ENCODE measurements around the gene OBSCN.
"Not testable (repeated sequence)": the region's sequence is repeated elsewhere in the genome, so short reads cannot be mapped to it uniquely, and the experiment has no call there.

The OBSCN gene

DNA sequence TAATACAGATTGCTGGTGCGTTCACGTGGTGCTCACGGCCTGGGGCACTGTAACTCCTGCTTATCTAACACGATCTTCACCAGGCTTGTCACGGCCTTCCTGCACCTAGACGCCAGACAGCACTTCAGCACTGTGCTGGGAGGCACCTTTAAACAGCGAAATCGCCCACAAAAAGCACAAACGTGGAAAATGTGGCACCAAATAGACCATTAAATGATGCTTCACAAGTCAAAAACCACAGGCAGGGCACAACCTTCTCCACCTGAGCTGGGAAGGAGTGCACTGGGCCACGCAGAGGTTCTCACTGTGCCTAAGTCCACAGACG, 22.2 kb upstream of the OBSCN start:
- no peak for DNase-seq (ENCODE audit: low read depth)

DNA sequence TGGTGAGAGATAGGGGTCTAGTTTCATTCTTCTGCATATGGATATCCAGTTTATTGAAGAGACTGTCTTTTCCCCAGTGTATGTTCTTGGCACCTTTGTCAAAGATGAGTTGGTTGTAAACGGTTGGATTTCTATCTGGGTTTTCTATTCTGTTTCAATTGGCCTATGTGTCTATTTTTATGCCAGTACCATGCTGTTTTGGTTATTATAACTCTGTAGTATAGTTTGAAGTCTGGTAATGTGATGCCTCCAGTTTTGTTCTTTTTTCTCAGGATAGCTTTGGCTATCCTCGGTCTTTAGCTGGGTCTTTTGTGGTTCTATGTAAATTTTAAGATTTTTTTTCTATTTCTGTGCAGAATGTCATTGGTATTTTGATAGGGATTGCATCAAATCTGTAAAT, 19.6 kb upstream of the OBSCN start:
- not testable (repeated sequence) for DNase-seq (ENCODE audit: low read depth)

DNA sequence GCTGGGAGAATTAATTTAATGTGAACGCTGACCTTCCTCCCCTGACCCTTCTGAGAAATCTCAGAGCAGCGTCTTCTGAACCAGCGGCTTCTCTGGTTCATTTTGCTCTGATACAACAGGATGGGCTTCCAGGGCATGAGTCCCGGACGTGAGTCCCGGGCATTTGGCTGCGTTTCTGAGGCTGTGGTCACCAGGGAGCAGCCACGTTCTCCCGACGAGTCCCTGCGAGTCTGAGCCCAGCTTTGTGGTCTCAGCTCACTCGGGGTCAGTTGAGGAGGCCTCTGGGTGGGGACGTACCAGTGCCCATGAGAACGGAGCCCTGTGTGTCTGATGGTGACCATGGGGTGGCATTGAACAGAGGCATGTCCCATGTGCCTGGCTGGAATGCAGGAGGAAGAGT, 17.7 kb upstream of the OBSCN start:
- DNase-seq (ENCODE audit: low read depth), result no peak

DNA sequence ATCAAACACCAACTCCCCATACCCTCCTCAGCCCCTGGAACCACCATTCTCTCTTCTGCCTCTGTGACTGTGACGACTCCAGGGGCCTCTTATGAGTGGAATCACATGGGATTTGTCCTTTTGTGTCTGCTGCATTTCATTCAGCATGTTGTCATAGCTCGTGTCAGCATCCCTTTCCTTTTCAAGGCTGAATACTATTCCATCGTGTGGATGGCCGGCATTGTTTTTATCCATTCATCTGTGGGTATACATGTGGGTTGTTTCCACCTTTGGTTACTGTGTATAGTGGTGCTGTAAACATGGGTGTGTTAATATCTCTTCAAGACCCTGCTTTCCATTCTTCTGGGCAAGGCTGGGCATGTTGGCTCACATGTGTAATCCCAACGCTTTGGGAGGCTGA, 17.1 kb upstream of the OBSCN start:
- no peak for DNase-seq (ENCODE audit: low read depth)

DNA sequence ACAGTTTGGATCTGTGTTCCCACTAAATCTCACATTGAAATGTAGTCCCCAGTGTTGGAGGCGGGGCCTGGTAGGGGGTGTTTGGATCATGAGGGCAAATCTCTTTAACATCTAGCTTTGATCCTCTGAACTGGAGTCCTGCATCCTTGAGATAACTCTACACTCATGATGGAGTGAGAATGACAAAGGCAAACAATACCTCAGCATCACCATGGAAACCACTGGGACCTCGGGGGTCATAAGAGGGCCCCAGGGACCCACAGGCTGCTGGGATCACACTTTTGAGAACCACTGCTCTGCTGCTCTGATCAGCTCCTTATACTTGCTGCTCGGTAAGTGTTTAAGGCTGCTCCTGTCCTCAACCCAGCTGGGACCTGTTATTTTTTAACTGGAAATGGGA, 13.4 kb upstream of the OBSCN start:
- DNase-seq (ENCODE audit: low read depth), result no peak

DNA sequence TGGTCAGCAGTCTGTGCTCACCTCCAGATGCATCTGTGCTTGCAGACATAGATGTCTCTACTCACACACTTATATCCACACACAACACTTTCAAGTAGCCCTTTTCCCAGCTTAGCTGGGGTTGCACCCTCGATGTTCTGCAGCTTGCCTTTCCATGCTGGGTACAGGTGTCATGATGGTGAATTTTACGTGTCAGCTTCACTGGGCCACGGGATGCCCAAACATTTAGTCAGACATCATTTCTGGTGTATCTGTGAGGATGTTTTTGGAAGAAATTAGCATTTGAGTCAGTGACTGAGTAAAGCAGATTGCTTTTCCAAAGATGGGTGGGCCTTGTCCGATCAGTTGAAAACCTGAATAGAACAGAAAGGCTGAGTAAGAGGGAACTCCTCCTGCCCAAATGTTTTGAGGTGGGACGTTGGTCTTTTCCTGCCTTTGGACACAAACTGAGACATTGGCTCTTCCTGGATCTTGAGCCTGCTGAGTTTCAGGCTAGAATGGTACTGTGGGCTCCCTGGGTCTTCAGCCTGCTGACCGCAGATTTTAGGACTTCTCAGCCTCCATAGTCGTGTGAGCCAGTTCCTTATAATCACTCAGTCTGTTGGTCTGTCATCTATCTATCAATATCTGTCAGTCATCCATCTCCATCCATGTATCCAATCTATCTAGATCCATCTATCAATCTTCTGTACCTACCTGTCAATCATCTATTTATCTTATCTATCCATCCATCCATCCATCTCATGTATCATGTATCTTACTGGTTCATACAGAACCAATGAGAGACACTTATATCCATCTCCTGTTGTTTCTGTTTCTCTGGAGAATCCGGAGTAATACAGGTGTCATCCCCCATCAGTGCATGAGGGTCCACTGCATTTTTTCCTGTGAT, 12.7 kb upstream of the OBSCN start:
- DNase-seq (ENCODE audit: low read depth), result no peak

DNA sequence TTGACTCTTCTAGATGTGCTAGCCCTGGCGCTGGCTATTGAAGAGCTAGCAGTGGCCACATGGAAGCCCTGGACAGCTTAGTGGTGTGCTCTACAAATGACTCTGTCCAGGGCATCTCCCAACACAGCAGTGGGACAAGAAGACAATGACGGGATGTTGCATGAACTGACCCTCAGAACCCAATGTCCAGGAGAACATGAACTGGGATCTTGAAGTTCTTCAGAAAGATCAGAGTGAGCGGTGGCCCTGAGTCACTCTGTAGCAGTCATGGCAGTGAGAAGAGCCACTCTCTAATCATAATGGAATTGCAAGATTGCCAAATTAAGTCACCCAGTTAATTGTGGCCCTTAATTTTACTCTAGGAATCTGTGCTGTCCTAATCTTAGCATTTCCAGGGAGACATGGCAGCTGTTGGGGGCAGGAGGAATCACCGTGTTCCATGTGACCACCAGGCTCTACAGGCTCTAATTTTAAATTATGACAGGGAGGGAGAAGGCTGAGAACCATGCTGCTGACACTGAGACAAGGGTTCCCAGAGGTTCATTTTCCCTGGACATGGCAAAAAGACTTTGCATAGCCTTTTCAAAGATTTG, 10.2 kb upstream of the OBSCN start:
- no peak for DNase-seq (ENCODE audit: low read depth)

DNA sequence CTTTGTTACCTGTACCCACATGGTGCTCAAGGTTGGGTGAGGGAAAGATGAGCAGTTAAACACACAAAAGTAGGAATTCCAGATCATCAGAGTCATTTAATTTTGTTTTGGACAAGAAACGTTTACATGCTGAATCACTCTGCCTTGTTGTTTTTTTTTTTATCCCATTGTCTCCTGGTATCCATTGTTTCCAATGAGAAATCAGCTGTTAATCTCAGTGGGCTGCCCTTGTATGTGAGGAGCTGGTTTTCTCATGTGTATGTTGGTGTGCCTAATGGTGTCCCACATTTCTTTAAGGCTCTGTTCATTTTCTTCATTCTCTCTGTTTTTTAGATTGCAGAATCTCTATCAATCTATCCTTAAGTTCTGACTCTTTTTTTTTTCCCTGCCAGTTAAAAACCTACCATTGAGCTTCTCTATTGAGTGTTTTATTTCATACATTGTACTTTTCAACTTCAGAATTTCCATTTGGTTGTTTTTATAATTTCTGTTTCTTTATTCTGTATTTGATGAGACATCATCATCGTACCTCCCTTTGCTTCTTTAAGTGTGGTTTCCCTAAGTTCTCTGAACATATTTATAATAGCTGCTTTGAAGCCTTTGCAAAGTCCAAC, 8.8 kb upstream of the OBSCN start:
- no peak for DNase-seq (ENCODE audit: low read depth)

DNA sequence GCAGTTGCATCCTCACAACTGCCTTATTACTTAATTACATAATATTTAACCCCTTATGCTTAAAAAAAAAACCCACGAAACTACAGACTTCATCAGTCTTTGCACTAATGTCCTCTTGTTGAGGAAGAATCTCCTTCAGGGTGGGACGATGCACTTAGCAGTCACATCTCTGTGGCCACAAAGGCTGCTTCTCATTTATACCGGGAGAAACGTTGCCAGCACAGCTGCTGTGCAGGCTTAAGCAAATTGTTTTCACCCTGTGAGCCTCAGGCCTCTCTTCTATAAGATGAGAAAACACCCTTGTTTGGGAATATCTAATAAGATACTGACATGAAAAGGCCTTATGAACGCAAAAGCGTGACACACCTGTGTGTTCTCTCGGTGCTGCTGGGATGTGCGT, 2.9 kb upstream of the OBSCN start:
- DNase-seq (ENCODE audit: low read depth), result no peak

DNA sequence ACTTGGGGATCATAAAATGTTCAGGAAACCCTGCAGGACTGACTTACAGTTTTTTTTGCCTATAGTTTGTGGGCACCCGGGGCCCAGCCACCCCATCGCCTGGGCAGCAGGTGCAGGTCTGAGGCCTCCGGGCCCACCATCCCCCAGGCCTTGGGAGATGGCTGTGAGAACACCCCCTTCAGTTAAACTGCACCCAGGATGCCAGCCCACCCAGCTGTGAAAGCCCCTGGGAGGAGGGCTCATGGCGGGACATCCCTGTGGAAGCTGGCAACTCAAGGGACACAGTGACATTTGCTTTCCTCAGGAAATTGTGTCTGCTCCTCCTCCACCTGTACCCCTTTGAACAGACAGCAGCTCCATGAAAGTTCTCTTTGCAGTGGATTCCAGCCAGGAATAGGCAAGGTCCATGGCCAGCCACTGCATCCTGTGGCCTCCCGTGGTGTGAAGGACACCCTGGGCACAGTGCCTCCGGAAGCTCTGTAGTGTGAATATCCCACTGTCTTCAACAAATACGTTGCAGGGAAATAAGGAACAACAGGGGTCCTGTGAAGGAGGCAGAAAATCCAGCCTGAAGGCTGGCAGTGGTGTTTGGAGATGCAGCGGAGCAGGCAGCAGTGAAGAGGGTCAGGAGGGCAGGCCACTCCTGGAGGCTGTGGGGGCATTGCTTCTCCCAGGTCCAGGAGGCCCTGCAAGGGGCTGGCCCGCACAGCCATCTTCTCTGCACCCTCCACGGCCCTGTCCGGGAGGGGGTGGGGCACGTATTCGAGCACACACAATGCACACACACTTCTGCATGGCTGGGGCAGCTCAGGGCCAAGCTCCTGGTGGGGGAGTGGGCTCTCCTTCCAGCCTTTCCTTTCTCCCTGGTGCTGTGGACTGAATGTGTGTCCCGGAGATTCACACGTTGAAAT, 2.1 kb upstream of the OBSCN start:
- DNase-seq (ENCODE audit: low read depth), result no peak

DNA sequence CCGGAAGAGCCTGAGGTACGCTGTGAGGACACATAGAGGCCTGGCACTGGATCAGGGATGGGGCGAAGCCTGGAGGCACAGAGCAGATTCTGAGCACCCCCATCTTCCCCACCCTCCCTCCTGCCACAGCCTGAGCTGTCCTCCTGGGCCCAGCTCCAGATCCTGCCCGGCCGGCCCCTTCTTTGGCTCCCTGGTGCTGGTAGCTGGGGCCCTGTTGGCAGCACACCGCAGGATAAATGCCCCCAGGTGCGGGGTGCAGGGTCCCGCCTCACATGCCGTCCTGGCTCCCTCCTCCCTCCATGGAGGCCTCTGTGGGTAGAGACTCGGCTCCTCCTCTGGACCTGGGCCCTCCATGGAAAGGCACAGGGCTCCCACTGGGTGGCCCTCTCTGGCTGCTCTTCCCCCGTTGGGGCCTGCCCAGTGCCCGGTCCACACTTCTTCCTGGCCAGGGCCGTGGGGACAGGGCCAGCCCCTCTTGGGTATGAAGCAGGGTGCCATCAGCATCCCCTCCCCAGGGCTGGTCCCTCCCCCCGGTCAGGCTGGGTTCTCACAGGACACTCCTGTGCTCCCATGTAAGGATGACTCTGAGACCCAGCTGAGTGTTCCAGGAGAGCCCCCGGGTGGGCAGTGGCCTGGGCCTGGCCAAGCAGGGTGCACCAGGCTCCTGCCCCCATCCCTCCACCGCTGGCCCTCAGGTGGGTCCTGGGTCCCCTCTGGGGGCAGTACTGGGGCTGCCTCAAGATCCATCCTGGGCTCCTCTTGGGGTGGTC, 1.1 kb upstream of the OBSCN start:
- no peak for DNase-seq (ENCODE audit: low read depth)

DNA sequence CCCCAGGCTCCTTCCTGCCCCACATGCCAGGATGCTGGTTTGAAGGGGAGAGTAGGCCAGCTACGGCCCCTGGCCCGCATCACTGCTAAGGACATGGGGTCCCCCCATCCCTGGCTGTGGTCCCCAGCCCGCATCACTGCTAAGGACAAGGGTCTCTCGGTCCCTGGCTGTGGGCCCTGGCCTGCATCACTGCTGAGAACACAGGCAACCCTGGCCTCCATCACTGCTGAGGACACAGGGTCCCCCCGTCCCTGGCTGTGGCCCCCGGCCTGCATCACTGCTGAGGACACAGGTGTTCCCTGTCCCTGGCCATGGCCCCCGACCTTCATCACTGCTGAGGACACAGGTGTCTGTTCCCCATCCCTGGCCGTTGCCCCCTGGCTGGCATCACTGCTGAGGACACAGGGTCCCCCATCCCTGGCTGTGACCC, 448 bp upstream of the OBSCN start:
- no peak for DNase-seq (ENCODE audit: low read depth)

DNA sequence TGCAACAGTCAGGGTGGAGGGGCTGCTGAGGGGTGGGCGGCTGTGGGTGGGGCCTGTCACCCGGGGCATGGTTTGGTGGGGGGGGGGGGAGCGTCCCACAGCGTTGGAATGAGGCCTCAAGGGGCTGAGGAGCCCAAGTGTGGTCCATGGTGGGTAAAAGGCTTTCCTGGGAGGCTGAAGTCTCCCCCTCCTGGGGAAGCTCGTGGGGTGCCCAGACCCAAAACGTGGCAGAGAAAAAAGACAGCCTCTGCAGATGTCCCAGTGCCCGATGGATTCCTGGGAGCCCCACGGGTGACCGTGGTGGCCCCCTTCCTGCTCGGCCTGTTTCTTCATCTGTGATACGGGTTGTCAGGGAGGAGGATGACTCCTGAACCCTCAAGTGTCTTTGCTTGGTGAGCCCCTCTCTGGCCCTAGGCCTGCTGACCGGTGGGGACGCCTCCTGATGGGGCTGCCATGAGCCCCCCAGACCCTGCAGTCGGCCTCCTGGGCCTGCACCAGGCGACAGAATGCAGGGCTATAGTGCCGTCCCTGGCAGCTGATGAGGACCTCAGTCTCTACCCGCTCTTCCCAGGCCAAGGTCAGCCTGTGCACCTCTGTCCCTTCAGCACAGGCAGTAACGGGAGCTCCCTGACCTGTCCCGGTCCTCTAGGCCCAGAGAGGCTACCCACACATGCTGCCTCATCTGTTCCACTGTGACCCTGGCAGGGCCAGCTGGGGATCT, 1.1 kb downstream of the OBSCN start:
- DNase-seq (ENCODE audit: low read depth), result no peak

DNA sequence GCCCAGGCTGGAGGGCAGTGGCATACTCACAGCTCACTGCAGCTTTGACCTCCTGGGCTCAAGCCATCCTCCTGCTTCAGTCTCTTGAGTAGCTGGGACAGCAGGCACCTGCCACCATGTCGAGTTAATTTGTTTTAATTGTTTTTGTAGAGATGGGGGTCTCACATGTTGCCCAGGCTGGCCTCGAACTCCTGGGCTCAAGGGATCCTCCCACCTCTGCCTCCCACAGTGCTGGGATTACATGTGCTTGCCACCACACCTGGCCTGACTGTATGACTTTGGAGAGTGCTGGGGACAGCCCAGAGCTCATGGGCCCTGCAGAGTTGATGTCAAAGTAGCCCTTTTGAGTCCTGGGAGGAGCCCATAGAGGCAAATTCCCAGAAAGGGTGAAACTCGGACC, 1.8 kb downstream of the OBSCN start:
- DNase-seq (ENCODE audit: low read depth), result no peak

DNA sequence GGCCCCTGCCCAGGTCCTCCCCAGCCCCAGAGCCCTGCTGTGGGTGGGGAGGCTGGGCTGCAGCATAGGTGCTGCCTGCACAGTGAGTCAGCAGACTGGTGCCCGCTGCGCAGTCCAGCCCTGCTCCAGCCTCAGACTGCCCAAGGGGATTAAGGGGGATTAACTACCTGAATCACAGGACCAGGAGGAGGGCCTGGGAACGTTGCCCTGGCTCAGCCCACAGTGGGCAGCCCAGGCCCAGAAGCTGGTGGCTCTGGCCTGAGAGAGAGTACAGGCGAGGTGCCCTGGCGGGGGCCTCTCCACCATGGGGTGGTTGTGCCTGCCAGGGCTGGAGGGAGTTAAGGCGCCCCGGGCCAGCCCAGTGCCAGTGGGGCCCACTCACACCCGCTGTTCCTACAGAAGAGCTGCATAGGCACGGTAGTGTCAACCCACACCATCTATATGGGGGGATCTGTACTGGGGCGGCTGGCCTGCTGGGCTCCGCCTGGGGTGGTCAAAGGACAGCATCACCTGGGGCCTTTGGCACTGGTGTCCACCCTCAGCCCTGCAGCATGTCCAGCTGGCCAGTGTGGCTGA, 2.3 kb downstream of the OBSCN start:
- DNase-seq (ENCODE audit: low read depth), result no peak

DNA sequence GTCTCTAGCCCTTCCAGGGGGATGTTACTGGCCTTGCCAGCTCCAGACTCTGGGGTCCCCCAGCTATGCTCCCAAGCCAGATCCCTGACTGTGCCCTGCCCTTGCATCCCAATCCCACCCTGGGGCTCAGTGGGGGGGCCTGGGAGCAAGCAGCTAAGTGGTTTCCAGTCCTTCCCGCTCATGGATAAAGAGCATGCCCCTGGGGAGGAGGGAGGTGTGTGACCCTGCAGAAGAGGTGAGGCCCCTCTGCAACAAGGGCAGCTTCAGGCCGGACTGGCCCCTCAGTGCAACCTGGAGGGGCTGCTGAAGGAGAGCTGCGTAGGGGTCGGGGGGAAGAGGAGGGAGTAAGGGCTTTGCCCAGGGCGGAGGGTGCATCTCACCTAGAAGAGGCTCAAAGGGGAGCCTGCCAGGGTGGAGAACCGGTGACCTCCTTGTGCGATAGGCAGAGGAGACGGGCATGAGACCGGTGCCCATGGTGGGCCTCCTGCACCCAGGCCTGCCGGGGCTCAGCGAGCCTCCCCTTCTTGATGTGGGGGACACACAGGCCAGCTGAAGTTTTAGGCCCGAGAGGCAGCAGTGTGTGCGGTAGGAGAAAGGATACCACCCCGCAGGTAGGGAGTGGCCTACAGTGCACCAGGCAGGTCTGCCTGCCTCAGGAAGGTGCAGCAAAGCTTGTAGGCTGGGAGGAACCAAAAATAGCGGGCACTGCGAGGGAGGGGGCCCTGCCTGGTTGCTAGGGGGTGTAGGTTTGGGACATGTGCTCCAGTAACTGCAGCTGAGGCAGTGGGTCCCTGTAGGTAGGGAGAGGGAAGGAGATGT, 3.1 kb downstream of the OBSCN start:
- no peak for DNase-seq (ENCODE audit: low read depth)

DNA sequence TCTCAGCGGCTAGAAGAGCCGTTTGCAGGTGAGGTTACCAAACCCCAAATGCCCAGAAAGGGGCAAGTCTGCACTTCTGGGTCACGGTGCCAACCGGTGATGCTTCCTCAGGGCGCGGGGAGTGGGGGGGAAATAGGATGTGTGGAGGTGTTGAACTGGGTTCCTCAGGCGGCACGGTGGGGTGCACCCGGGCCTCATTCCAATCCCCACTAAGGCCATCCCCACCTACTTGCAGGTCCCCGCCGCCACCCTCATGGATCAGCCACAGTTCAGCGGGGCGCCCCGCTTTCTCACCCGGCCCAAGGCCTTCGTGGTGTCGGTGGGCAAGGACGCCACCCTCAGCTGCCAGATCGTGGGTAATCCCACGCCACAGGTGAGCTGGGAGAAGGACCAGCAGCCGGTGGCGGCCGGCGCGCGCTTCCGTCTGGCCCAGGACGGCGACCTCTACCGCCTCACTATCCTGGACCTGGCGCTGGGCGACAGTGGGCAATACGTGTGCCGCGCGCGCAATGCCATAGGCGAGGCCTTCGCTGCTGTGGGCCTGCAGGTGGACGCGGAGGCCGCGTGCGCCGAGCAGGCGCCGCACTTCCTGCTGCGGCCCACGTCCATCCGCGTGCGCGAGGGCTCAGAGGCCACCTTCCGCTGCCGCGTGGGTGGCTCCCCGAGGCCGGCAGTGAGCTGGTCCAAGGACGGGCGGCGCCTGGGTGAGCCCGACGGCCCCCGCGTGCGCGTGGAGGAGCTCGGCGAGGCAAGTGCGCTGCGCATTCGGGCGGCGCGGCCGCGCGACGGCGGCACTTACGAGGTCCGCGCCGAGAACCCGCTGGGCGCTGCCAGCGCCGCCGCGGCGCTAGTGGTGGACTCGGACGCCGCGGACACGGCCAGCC, 3.9 kb downstream of the OBSCN start:
- no peak for DNase-seq (ENCODE audit: low read depth)

DNA sequence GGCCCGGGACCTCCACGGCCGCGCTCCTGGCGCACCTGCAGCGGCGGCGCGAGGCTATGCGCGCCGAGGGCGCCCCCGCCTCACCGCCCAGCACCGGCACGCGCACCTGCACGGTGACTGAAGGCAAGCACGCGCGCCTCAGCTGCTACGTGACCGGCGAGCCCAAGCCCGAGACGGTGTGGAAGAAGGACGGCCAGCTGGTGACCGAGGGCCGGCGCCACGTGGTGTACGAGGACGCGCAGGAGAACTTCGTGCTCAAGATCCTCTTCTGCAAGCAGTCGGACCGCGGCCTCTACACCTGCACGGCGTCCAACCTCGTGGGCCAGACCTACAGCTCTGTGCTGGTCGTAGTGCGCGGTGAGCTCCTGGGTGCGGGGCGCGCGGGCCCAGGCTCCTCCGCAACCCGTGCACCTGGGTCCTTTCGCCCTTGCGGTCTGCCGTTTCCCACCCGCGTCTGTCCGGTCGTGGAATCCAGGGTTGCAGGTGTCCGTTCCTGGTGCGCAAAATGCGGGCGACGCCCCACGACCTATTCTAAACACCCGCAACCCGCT, 4.6 kb downstream of the OBSCN start:
- DNase-seq (ENCODE audit: low read depth), result no peak

Measured in stimulated activated CD8-positive, alpha-beta memory T cell treated with anti-CD3 and anti-CD28 coated beads, Interleukin-12 subunit alpha, Interleukin-12 subunit beta, amount 100 ng/mL, for 4 hours (primary cell).